Mammary epithelial cell (primary cell): ENCODE data around the gene KMT2B.

Experiments used
- EZH2 ChIP-seq: IDR thresholded peaks from 2 replicates; pipeline ENCODE4 v1.6.1; 2012; ENCODE audit warnings: low read length, inconsistent platforms, borderline replicate concordance
- TF ChIP-seq, protein P1 (sequence below), 2 donors: IDR thresholded peaks in 1 of 2; conservative IDR thresholded peaks in 1 of 2; 2 replicates each; pipeline ENCODE4 v1.5.1; 2011 to 2012; ENCODE audit warnings: inconsistent platforms in 2 of 2, low read length in 2 of 2, mild to moderate bottlenecking in 2 of 2, control low read depth in 1 of 2, low read depth in 1 of 2; ENCODE audit not compliant: insufficient read depth in 1 of 2; ENCODE audit errors: extremely low read depth in 1 of 2

GRCh38 chr19:35753634-35754369 lies 36.0 kb downstream of the KMT2B start:
- TF ChIP-seq, protein P1, sequence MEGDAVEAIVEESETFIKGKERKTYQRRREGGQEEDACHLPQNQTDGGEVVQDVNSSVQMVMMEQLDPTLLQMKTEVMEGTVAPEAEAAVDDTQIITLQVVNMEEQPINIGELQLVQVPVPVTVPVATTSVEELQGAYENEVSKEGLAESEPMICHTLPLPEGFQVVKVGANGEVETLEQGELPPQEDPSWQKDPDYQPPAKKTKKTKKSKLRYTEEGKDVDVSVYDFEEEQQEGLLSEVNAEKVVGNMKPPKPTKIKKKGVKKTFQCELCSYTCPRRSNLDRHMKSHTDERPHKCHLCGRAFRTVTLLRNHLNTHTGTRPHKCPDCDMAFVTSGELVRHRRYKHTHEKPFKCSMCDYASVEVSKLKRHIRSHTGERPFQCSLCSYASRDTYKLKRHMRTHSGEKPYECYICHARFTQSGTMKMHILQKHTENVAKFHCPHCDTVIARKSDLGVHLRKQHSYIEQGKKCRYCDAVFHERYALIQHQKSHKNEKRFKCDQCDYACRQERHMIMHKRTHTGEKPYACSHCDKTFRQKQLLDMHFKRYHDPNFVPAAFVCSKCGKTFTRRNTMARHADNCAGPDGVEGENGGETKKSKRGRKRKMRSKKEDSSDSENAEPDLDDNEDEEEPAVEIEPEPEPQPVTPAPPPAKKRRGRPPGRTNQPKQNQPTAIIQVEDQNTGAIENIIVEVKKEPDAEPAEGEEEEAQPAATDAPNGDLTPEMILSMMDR (conservative IDR thresholded peaks at IDR 0.05 in 1 of 2, IDR thresholded peaks at IDR 0.05 in 1 of 2; ENCODE audit: extremely low read depth in 1 of 2, insufficient read depth in 1 of 2, low read depth in 1 of 2, low read length in 2 of 2): no peak
- no peak for TF ChIP-seq EZH2
